ENCODE data around the gene CASTOR1. TPM values are rescaled to one million over a fixed set of nuclear protein-coding genes. Genes with fewer than 3 reads are reported as not detected.

The CASTOR1 gene
- total RNA-seq, 1 donor from 2014 or later = 2.4 TPM

DNA sequence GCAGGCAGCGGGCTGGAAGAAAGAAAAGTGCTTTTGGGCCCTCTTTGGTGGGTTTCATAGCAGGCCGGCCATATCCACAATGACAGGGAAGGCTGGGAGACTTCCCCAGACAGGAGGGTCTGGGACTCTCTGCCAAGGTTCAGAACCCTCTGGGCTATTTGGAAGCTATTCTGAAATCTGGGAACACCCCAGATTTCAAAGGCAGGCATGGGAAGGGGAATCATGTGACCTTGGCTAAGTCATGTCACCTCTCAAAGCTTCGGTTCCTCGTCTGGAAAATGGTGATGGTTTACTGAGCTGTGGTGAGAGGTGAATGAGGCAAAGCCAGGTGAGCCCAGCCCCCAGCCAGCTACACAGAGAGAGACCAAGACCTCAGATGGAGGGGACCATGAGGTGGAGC, 4.6 kb downstream of the CASTOR1 start:
- DNase-seq (ENCODE audit: low read depth) = no peak

GRCh38 chr22:30284172-30284571, 5.1 kb downstream of the CASTOR1 start:
- no peak for FAIRE-seq
- no peak overlapping the region for H3K4me3 ChIP-seq (ENCODE audit: low read depth, low read length)
- DNase-seq (ENCODE audit: low read depth) = no peak
- peaks cover 2% of the 10 kb centered on the region for H3K27me3 ChIP-seq (ENCODE audit: control insufficient read depth, insufficient read depth, low read length)
- TF ChIP-seq, protein P1, sequence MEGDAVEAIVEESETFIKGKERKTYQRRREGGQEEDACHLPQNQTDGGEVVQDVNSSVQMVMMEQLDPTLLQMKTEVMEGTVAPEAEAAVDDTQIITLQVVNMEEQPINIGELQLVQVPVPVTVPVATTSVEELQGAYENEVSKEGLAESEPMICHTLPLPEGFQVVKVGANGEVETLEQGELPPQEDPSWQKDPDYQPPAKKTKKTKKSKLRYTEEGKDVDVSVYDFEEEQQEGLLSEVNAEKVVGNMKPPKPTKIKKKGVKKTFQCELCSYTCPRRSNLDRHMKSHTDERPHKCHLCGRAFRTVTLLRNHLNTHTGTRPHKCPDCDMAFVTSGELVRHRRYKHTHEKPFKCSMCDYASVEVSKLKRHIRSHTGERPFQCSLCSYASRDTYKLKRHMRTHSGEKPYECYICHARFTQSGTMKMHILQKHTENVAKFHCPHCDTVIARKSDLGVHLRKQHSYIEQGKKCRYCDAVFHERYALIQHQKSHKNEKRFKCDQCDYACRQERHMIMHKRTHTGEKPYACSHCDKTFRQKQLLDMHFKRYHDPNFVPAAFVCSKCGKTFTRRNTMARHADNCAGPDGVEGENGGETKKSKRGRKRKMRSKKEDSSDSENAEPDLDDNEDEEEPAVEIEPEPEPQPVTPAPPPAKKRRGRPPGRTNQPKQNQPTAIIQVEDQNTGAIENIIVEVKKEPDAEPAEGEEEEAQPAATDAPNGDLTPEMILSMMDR (IDR thresholded peaks at IDR 0.05; ENCODE audit: insufficient read depth, low read length, severe bottlenecking) = no peak
- peaks cover 1% of the 10 kb centered on the region for H3K36me3 ChIP-seq (ENCODE audit: control insufficient read depth, insufficient read depth, low read length)

More for the DNA sequence above, 4.6 kb downstream of the CASTOR1 start:
- TF ChIP-seq, protein P1 (IDR thresholded peaks at IDR 0.05; ENCODE audit: insufficient read depth, low read length, severe bottlenecking) = no peak
- FAIRE-seq = no peak
- Histone ChIP-seq H3K4me3 (ENCODE audit: low read depth, low read length) (no peak overlapping the region), H3K27me3 (ENCODE audit: control insufficient read depth, insufficient read depth, low read length) (peaks cover 2% of the 10 kb centered on the region), H3K36me3 (ENCODE audit: control insufficient read depth, insufficient read depth, low read length) (peaks cover 1% of the 10 kb centered on the region)

GRCh38 chr22:30283342-30283741, 6.0 kb downstream of the CASTOR1 start:
- no peak for DNase-seq (ENCODE audit: low read depth)
- TF ChIP-seq, protein P1 (IDR thresholded peaks at IDR 0.05; ENCODE audit: insufficient read depth, low read length, severe bottlenecking) = no peak
- Histone ChIP-seq H3K36me3 (ENCODE audit: control insufficient read depth, insufficient read depth, low read length) (peaks cover 1% of the 10 kb centered on the region), H3K4me3 (ENCODE audit: low read depth, low read length) (no peak overlapping the region), H3K27me3 (ENCODE audit: control insufficient read depth, insufficient read depth, low read length) (peaks cover 2% of the 10 kb centered on the region)
- FAIRE-seq = no peak

DNA sequence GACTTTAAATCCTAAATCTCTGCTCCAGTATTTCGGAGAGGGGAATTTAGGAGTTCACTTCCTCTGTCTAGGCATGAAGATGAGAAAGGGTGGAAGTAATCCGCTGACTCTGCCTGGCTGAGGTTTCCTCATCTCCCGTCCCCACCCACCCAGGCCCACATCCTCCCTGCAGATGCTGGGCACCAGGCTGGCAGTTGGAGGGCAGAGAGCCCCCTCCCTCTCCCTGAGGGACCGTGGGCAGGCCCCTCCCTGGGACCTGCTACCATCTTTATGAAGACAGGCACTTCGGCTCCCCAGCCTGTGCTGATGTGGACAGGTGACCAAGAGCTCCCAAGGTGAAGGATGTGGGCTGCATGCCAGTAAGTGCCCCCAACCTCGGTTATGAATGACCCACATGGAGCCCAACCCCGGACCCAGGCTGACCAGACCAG, 6.7 kb downstream of the CASTOR1 start:
- peaks cover 1% of the 10 kb centered on the region for H3K36me3 ChIP-seq (ENCODE audit: control insufficient read depth, insufficient read depth, low read length)
- H3K27me3 ChIP-seq (ENCODE audit: control insufficient read depth, insufficient read depth, low read length) = peaks cover 2% of the 10 kb centered on the region
- DNase-seq (ENCODE audit: low read depth) (no peak), FAIRE-seq (no peak)
- TF ChIP-seq, protein P1 (IDR thresholded peaks at IDR 0.05; ENCODE audit: insufficient read depth, low read length, severe bottlenecking) = no peak
- no peak overlapping the region for H3K4me3 ChIP-seq (ENCODE audit: low read depth, low read length)

GRCh38 chr22:30280505-30280904, 8.8 kb downstream of the CASTOR1 start:
- DNase-seq (ENCODE audit: low read depth) (no peak), FAIRE-seq (no peak)
- no peak overlapping the region for H3K4me3 ChIP-seq (ENCODE audit: low read depth, low read length)
- peaks cover 2% of the 10 kb centered on the region for H3K27me3 ChIP-seq (ENCODE audit: control insufficient read depth, insufficient read depth, low read length)
- TF ChIP-seq, protein P1 (IDR thresholded peaks at IDR 0.05; ENCODE audit: insufficient read depth, low read length, severe bottlenecking) = no peak
- H3K36me3 ChIP-seq (ENCODE audit: control insufficient read depth, insufficient read depth, low read length) = no peaks in the 10 kb centered on the region

GRCh38 chr22:30279932-30280331, 9.4 kb downstream of the CASTOR1 start:
- TF ChIP-seq, protein P1 (IDR thresholded peaks at IDR 0.05; ENCODE audit: insufficient read depth, low read length, severe bottlenecking) = no peak
- DNase-seq (ENCODE audit: low read depth) (no peak), FAIRE-seq (no peak)
- H3K36me3 ChIP-seq (ENCODE audit: control insufficient read depth, insufficient read depth, low read length) = no peaks in the 10 kb centered on the region
- H3K4me3 ChIP-seq (ENCODE audit: low read depth, low read length) = no peak overlapping the region
- H3K27me3 ChIP-seq (ENCODE audit: control insufficient read depth, insufficient read depth, low read length) = peaks cover 2% of the 10 kb centered on the region

All from bronchial epithelial cell (primary cell).